ENCODE results near the gene C1orf159.

DNA sequence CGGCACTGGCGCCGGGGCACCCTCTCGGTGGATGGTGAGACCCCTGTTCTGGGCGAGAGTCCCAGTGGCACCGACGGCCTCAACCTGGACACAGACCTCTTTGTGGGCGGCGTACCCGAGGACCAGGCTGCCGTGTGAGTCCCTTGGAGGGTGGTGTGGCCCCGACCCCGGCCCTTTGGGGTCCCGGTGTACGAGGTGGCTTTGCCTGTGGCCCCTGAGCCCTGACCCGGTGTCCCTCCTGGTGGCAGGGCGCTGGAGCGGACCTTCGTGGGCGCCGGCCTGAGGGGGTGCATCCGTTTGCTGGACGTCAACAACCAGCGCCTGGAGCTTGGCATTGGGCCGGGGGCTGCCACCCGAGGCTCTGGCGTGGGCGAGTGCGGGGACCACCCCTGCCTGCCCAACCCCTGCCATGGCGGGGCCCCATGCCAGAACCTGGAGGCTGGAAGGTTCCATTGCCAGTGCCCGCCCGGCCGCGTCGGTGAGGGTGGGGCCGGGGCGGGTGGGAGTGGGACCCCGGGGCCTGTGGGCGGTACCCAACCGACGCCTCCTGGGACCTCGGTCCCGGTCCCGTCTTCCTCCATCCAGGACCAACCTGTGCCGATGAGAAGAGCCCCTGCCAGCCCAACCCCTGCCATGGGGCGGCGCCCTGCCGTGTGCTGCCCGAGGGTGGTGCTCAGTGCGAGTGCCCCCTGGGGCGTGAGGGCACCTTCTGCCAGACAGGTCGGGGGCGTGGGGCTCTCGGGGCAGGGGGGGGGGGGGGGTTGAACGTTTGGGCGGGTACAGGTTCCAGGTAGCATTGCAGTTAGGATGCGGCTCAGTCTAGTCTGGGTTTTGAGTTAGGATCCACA lies 66.3 kb downstream of the C1orf159 start:
- TF ChIP-seq, protein P1, sequence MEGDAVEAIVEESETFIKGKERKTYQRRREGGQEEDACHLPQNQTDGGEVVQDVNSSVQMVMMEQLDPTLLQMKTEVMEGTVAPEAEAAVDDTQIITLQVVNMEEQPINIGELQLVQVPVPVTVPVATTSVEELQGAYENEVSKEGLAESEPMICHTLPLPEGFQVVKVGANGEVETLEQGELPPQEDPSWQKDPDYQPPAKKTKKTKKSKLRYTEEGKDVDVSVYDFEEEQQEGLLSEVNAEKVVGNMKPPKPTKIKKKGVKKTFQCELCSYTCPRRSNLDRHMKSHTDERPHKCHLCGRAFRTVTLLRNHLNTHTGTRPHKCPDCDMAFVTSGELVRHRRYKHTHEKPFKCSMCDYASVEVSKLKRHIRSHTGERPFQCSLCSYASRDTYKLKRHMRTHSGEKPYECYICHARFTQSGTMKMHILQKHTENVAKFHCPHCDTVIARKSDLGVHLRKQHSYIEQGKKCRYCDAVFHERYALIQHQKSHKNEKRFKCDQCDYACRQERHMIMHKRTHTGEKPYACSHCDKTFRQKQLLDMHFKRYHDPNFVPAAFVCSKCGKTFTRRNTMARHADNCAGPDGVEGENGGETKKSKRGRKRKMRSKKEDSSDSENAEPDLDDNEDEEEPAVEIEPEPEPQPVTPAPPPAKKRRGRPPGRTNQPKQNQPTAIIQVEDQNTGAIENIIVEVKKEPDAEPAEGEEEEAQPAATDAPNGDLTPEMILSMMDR (IDR thresholded peaks at IDR 0.05), result no peak
- TF ChIP-seq EZH2 (IDR thresholded peaks at IDR 0.05), result no peak

All from neural progenitor cell (in vitro differentiated cells).